SK-N-MC (cell line): ENCODE data around the gene RXRB.
"Not testable (repeated sequence)": the region's sequence is repeated elsewhere in the genome, so short reads cannot be mapped to it uniquely, and the experiment has no call there.

Experiments
- DNase-seq: peaks from one replicate; pipeline ENCODE4 v3.0.0-alpha.2; 2011; ENCODE audit warnings: low read depth, low spot score
- H3K27ac ChIP-seq: fragments of 200-600 bp; sonication (generic); 2 replicates; pipeline ENCODE4 v1.5.1; 2016; ENCODE audit warnings: mixed run types
- H3K36me3 ChIP-seq: fragments of 200-600 bp; sonication (generic); 2 replicates; pipeline ENCODE4 v1.6.1; 2017; ENCODE audit warnings: antibody characterized with exemption, low read length, mixed read lengths; ENCODE audit not compliant: insufficient read depth
- H3K4me3 ChIP-seq: fragments of 200-600 bp; sonication (generic); 2 replicates; pipeline ENCODE4 v1.5.1; 2016
- H3K9ac ChIP-seq: fragments of 200-600 bp; sonication (generic); 2 replicates; pipeline ENCODE4 v1.8.0; 2017; ENCODE audit warnings: mixed run types, mixed read lengths; ENCODE audit not compliant: insufficient read length
- H3K9me3 ChIP-seq: fragments of 200-600 bp; sonication (generic); 2 replicates; pipeline ENCODE4 v1.6.1; 2017; ENCODE audit warnings: low read depth, mild to moderate bottlenecking, antibody characterized with exemption, low read length, moderate library complexity, mixed read lengths
- EZH2 ChIP-seq: fragments of 200-600 bp; sonication (generic); IDR thresholded peaks from one replicate; pipeline ENCODE4 v1.6.1; 2017; ENCODE audit warnings: antibody characterized with exemption
- FOXP2 ChIP-seq: optimal IDR thresholded peaks from 2 replicates; pipeline ENCODE3; 2011; ENCODE audit warnings: mild to moderate bottlenecking, moderate library complexity; ENCODE audit not compliant: insufficient read depth; ENCODE audit errors: extremely low read length, control extremely low read depth
- POLR2AphosphoS5 ChIP-seq: IDR thresholded peaks from 2 replicates; pipeline ENCODE4 v1.6.1; 2012; ENCODE audit warnings: mild to moderate bottlenecking, low read depth, low read length, borderline replicate concordance

The RXRB gene

GRCh38 chr6:33237741-33238140, 37.3 kb upstream of the RXRB start:
- Histone ChIP-seq H3K9me3 (no peaks in the 10 kb centered on the region), H3K27ac (no peak overlapping the region), H3K36me3 (no peaks in the 10 kb centered on the region), H3K4me3 (no peak overlapping the region), H3K9ac (no peak overlapping the region)
- DNase-seq, result no peak
- TF ChIP-seq POLR2AphosphoS5, result no peak

GRCh38 chr6:33236852-33237251, 36.4 kb upstream of the RXRB start:
- TF ChIP-seq FOXP2 (no peak), POLR2AphosphoS5 (no peak), EZH2 (no peak)

GRCh38 chr6:33236328-33236727, 35.9 kb upstream of the RXRB start:
- Histone ChIP-seq H3K4me3 (no peak overlapping the region), H3K9me3 (no peaks in the 10 kb centered on the region), H3K9ac (no peak overlapping the region), H3K27ac (no peak overlapping the region), H3K36me3 (no peaks in the 10 kb centered on the region)
- no peak for DNase-seq
- no peak for TF ChIP-seq EZH2
- no peak for TF ChIP-seq FOXP2
- no peak for TF ChIP-seq POLR2AphosphoS5

More at GRCh38 chr6:33236852-33237251, 36.4 kb upstream of the RXRB start:
- no peak overlapping the region for H3K4me3 ChIP-seq
- no peaks in the 10 kb centered on the region for H3K9me3 ChIP-seq
- no peak for DNase-seq
- H3K27ac ChIP-seq, result no peak overlapping the region
- no peaks in the 10 kb centered on the region for H3K36me3 ChIP-seq
- H3K9ac ChIP-seq, result no peak overlapping the region

GRCh38 chr6:33235221-33235634, 34.8 kb upstream of the RXRB start:
- H3K36me3 ChIP-seq, result no peaks in the 10 kb centered on the region
- peak overlapping the region; percentile 24 for H3K9ac ChIP-seq
- peak overlapping the region; percentile 31 for H3K4me3 ChIP-seq
- H3K9me3 ChIP-seq, result no peaks in the 10 kb centered on the region
- DNase-seq, result peak; percentile 12
- H3K27ac ChIP-seq, result peak overlapping the region; percentile 69
- TF ChIP-seq FOXP2, result no peak
- no peak for TF ChIP-seq POLR2AphosphoS5
- no peak for TF ChIP-seq EZH2

GRCh38 chr6:33226503-33227120, 26.1 kb upstream of the RXRB start:
- DNase-seq, H3K27ac ChIP-seq, H3K9ac ChIP-seq, H3K9me3 ChIP-seq, H3K36me3 ChIP-seq, H3K4me3 ChIP-seq: not testable (repeated sequence)

- Histone ChIP-seq H3K27ac (no peak overlapping the region), H3K4me3 (no peak overlapping the region), H3K36me3 (no peaks in the 10 kb centered on the region), H3K9ac (no peak overlapping the region), H3K9me3 (no peaks in the 10 kb centered on the region)
- DNase-seq, result no peak
- TF ChIP-seq POLR2AphosphoS5 (no peak), FOXP2 (no peak), EZH2 (no peak)
Measured at GRCh38 chr6:33217681-33218080, 17.2 kb upstream of the RXRB start.

- H3K4me3 ChIP-seq, result no peak overlapping the region
- TF ChIP-seq EZH2 (no peak), FOXP2 (no peak)
- H3K9ac ChIP-seq, result no peak overlapping the region
- no peaks in the 10 kb centered on the region for H3K9me3 ChIP-seq
- no peak overlapping the region for H3K27ac ChIP-seq
- no peaks in the 10 kb centered on the region for H3K36me3 ChIP-seq
- DNase-seq, result no peak
Measured at GRCh38 chr6:33217246-33217645, 16.8 kb upstream of the RXRB start.

GRCh38 chr6:33216117-33216649, 15.7 kb upstream of the RXRB start:
- H3K4me3 ChIP-seq, result no peak overlapping the region
- no peak overlapping the region for H3K27ac ChIP-seq
- H3K9me3 ChIP-seq, result no peaks in the 10 kb centered on the region
- TF ChIP-seq POLR2AphosphoS5 (no peak), EZH2 (no peak), FOXP2 (no peak)
- no peak for DNase-seq
- H3K9ac ChIP-seq, result no peak overlapping the region
- H3K36me3 ChIP-seq, result peaks cover 3% of the 10 kb centered on the region; the same call in 1 of the 2 replicates
